GM11168 (cell line): ENCODE data around the gene PLXNB1.
"Not testable (repeated sequence)": the region's sequence is repeated elsewhere in the genome, so short reads cannot be mapped to it uniquely, and the experiment has no call there.

Source experiments
- in situ Hi-C: fragments of 300-500 bp; cut with MboI; formaldehyde crosslinking; loops from one replicate; pipeline ENCODE4 v1.12.0; 2022; ENCODE audit warnings: low sequenced_read_pairs; ENCODE audit not compliant: unreplicated experiment

The PLXNB1 gene

DNA sequence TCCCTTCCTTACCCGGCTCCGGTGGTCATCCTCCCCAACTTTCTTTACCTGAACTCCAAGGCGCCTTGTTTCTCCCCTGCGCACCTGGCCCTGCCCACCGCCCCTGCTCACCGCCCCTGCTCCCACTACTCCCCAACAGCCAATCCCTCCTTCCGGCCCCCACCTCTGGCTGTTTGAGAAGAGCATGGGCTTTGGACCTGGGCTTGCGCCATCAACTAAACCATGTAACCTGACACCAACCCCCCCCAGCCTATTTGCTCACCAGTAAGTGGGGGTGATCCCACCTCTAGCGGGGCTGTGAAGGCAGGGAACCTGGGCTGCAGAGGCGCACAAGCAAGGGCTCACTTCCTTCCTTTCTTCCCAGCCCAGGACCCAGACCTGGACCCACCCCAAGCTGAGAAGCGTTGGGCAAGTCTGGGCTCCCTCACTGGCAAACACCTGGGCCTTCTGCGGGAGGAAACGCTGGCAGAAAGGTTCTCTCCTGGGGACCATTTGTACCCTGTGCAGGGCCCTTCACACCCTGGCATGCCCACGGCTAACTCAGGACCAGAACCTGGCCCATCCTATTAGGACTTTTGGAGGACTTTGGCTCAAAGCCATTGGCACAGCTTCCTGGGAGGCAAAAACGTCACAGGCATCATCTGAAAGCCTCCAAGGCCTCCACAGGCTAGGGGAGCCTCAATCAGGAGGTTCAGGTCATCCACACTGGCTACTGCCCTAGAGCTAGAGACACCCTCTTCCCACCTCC, at the start of gene PLXNB1:
Gene PLXNB1, minus strand, starts transcription at position 127 of the 748 bp plus-strand sequence. CDS start 5,475 bp downstream, outside the sequence.
- in situ Hi-C loops: loop anchor here (10.0 kb wide), 1 partner anchor 155 kb away; no protein-coding TSS in a partner anchor

DNA sequence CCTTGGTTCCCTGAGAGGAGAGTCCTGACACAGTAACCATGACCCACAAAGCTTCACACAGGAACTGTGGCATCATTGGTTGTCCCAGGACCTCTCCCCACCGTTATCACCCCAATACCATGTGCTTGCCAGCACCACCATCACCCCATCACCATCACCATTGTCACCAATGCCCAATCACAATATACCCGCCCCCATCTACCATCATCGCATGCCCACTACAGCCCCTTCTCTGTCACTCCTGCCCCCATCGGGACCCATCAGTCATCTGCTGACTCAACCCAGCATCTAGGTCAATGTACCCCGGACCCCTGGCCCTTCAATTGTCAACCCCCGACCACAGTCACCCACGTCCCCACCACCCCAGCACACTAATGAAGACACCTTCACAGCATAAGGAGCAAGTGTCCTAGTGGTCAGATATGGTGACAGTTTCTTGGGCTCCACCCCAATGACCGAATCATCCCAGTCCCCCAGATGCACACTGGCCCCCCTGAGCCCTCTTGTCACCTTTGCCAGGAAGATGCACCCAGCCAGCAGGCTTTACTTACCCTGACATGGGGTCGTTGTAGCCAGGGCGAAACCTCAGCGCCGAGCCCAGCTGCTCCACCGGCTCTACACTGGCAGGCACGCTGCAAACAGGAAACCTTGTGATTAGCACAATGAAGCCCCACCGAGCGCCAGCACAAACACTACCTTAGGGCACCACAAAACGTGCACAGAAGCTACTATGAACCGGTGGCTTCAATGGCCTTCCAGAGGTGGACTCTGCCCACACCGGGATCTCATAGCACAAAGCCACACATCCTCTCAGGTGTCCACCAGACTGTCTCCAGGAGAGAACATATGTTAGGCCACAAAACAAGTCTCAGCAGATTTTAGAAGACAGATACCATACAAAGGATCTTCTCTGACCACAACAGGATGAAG, 49.0 kb upstream of the PLXNB1 start:
- in situ Hi-C loops: no loop called here

DNA sequence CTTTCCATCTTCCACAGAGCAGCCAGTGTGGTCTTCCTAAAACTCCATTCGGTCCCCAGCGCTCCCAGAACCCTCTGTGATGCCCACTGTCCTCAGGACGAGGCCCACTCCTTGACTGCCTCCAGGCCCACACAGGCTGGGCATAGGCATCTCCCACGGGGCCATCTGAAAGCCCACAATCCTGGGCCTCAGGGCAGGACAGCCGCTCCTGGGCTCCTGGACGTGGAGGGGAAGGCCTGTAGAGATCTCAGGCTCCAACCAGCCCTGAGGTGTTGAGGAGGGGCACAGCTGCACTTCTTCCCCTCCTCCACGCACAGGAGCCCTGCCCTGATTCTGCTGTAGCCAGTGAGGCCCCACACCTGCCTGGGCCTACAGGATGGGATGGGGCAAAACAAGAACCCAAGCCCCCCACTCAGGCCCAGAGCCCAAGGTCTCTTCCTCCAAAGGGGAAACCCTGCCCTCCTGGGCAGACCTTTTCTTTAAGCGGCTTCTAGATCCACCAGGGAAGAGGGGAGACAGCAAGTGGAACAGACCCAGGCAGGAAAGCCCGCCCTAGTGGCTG, 48.2 kb upstream of the PLXNB1 start:
- in situ Hi-C loops: no loop called here

DNA sequence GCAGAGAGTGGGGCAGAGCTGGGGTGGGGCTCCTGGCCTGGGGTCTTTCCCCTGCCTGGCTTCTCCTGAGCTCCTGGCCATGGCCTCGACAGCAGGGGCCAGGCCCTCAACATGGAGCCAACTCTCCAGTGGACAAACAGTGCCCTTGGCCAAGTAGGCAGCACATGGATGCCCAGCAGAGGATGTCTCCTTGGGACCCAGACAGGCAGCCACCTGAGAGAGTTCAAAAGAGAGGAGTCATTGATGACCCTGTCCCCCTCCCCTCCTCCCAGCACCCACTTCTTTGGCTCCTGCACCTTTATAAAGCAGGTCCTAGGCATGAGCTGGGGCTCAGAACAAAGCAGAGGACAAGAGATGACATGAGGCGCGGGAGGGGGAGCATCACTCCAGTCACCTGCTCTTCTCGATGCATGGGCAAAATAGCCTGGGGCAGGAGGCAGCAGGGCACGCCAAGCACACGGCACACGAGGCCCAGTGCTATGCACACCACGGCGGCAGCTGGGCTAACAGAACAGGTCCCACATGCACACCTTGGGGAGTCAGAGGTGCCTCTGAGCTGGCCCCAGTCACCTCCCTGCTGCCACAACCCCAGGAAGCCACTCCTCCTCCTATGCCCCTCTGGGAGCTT, 46.7 kb upstream of the PLXNB1 start:
- in situ Hi-C loops: no loop called here

DNA sequence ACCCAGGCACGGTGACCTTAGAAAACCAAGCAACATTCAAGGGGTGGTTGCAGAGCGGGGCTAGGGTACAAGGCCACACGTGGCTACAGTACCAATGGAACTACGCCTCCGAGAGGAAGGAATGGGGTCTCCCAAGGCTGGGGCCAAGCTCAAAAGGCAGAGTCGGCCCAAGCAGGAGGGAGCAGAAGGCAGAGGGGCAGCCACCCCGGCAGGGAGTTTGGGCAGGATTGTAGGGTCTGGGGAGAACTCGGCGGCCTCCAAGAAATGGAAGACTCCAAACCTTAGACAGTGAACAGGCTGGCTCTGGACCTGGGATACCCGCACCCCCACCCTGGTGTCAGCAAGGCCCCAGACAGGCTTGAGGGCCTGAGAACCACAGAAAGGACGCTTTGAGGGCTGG, 45.3 kb upstream of the PLXNB1 start:
- in situ Hi-C loops: no loop called here

- in situ Hi-C loops: no loop called here
Observed at GRCh38 chr3:48474619-48475018, 44.7 kb upstream of the PLXNB1 start.

DNA sequence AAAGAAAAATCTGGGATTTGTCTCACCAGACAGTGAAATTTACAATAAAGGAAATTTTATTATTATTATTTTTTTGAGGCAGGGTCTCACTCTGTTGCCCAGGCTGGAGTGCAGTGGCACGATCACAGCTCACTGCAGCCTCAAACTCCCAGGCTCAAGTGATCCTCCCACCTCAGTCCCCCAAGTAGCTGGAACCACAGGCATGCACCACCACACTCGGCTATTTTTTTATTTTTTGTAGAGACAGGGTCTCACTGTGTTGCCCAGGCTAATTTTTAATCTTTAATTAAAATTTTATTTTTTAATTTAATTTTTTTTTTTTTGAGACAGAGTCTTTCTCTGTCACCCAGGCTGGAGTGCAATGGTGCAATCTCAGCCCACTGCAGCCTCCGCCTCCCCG, 44.1 kb upstream of the PLXNB1 start:
- in situ Hi-C loops: not testable (repeated sequence)

DNA sequence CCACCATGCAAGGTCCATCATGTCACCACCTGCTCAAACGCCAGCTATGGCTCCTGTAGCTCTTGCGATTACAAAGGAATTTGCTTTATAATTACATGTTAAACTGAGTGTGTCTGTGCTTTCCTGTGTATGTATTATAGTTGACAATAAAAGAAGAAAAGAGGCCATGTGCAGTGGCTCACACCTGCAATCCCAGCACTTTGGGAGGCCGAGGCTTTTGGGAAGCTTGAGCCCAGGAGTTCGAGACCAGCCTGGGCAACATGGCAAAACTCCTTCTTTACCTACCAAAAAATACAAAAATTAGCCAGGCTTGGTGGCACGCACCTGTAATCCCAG, 43.7 kb upstream of the PLXNB1 start:
- in situ Hi-C loops: no loop called here

DNA sequence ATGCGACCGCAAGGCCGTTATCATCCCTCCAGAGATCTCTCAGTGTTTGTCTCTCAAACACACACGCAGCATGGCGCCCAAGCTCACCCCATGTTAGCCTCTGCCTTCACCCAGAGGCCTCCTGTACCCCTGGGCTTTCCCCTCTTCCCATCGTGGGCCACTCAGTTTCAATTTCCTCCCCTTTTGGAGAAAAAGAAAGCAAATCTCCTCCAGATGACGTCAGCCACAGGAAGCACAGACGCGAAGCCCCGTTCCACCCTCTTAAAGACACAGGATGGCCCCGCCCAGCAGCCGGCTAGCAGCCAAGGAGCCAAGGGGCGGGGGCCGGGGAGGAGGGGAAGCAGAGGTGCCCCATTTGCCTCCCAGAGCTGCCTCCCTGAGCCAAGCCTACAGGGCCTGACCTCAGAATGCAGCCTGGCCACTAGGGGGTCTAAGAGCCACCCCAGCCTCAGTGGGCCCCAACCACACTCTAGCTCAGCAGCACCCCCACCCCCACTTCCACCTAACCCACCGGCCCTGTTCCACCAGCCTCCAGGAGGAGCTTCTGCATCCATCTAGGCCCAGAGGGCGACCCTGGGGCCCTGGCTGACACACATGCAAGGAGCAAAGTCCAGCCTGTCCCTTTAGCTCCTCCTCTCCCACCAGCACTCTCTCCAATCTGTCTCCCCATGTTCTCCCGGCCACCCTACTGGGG, 43.2 kb upstream of the PLXNB1 start:
- in situ Hi-C loops: no loop called here

DNA sequence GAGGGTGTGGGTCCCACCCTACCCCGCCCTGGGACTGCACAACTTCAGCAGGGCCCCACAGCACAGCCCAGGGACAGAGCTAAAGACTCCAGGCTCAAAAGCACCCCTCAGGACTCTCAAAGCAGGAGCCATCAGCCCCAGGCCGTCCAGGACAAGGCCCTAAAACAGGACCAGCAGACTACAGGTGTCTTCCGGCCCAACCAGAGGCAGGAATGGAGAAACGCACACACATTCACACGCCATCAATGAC, 42.7 kb upstream of the PLXNB1 start:
- in situ Hi-C loops: no loop called here

- in situ Hi-C loops: no loop called here
Observed at GRCh38 chr3:48470286-48470685, 40.4 kb upstream of the PLXNB1 start.

- in situ Hi-C loops: no loop called here
Observed at GRCh38 chr3:48469046-48469915, 39.4 kb upstream of the PLXNB1 start.

DNA sequence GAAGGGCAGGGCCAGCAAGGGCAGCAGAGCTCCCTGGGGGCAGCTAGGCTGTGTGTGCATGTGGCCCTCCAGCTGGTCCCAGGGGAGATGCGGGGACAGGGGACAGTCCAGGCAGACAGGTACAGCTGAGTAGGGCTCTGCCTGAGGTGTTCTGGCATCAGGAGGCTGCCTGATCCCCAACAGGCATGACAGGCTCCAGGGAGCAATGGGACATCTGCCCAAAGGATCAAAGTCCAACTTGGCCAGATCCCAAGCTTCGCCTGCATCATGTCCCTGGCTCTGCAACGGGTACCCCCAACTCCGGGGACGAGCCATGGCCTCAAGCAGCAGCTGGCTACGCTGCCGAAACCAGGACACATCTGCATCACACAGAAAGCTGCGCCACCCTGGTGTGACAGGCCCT, 38.4 kb upstream of the PLXNB1 start:
- in situ Hi-C loops: no loop called here

GRCh38 chr3:48467473-48468267, 37.8 kb upstream of the PLXNB1 start:
- in situ Hi-C loops: no loop called here

GRCh38 chr3:48467110-48467454, 37.2 kb upstream of the PLXNB1 start:
- in situ Hi-C loops: no loop called here

DNA sequence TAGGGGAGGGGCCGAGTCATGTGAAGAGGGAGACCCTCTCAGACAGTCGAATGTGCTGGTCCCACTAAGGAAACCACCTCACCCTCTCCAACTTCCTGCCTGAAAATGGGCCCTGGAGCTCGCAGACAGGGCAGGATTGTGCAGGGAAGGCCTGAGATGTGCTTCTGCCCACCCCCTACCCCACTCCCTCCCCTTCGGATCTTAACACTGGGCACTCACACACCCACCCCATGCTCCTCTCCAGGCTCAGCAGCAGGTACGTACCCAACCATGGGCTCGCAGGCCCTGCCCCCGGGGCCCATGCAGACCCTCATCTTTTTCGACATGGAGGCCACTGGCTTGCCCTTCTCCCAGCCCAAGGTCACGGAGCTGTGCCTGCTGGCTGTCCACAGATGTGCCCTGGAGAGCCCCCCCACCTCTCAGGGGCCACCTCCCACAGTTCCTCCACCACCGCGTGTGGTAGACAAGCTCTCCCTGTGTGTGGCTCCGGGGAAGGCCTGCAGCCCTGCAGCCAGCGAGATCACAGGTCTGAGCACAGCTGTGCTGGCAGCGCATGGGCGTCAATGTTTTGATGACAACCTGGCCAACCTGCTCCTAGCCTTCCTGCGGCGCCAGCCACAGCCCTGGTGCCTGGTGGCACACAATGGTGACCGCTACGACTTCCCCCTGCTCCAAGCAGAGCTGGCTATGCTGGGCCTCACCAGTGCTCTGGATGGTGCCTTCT, 36.7 kb upstream of the PLXNB1 start:
- in situ Hi-C loops: no loop called here

GRCh38 chr3:48465531-48466378, 35.9 kb upstream of the PLXNB1 start:
- in situ Hi-C loops: no loop called here
